Stimulated activated CD8-positive, alpha-beta memory T cell treated with anti-CD3 and anti-CD28 coated beads, Interleukin-7, amount 100 ng/mL, for 24 hours (primary cell): Measurements from ENCODE around the gene SH2B2.
"Not testable (repeated sequence)": the region's sequence is repeated elsewhere in the genome, so short reads cannot be mapped to it uniquely, and the experiment has no call there.

ENCODE experiments used
- DNase-seq: peaks from one replicate; pipeline ENCODE4 v3.0.0-alpha.2; 2020; ENCODE audit warnings: low read depth

The SH2B2 gene

DNA sequence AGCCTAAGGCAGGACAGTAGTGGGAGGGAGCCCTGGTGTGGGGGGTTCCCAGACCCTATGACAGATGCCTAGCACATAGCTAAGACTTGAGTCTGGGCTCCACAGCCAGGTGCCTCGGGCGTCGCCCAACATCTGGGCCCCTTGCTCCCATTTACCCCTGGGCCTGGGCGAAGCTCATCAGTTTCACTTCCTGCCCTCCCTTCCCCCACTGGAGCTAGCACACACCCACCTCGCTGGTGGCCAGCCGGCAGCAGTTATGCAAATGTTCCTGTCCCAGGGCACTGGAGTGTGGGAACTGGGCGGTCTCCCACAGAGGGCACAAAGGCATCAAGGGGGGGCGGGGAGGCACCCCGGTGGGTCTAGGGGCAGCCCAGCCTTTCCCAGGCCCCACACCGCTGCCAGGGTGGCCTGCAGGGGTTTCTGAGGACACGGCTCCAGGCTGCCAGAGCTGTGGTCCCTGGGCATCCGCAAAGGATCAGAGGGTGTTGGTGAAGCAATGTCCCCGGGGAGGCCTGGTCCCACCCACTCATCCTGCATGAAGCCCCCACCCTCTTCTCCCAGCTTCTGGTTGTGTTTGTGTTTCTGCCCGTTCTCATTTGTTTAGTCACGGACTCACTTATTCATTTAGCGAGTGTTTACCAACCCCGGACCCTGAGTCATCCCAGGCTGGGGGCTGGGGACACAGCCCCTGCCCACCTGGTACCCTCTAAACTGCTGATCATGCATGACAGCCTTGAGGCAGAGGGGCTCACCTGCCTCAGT lies 20.4 kb downstream of the SH2B2 start:
- DNase-seq = no peak

DNA sequence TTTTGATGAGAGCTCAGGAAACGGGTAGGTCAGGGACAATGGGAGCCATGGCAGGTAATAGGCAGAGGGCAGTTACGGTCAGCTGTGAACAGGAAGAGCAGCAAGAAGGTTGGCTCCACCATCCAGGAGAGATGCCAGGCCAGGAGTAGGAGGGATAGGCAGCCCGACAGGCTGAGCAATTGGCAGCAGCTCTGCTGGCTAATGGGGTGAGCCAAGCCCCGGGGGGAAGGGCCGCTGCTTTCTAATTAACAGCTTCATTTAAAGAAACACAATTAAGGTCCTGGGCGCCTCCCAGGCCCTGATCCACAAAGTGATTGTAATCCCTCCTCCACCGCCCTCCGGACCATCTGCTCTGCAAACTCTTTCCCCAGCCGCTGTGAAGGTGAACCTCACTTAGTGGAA lies 23.7 kb downstream of the SH2B2 start:
- DNase-seq = no peak

DNA sequence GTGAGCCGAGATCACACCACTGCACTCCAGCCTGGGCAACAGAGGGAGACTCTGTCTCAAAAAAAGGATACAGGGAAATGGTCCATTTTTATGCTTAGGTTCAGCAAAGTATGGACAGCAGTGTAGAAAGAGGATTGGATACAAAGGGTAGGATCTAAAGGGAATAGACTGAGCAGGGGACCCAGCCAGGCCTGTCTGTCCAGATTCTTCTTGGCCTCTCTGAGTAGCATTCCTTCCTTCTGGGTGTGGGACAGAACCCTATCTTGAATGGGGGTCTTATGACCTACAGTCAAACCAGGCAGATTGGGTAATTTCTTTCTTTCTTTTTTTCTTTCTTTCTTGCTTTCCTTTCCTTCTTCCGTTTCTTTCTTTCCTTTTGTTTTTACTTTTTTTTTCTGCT lies 25.6 kb downstream of the SH2B2 start:
- no peak for DNase-seq

GRCh38 chr7:102313997-102314780 lies 27.5 kb downstream of the SH2B2 start:
- DNase-seq = no peak

DNA sequence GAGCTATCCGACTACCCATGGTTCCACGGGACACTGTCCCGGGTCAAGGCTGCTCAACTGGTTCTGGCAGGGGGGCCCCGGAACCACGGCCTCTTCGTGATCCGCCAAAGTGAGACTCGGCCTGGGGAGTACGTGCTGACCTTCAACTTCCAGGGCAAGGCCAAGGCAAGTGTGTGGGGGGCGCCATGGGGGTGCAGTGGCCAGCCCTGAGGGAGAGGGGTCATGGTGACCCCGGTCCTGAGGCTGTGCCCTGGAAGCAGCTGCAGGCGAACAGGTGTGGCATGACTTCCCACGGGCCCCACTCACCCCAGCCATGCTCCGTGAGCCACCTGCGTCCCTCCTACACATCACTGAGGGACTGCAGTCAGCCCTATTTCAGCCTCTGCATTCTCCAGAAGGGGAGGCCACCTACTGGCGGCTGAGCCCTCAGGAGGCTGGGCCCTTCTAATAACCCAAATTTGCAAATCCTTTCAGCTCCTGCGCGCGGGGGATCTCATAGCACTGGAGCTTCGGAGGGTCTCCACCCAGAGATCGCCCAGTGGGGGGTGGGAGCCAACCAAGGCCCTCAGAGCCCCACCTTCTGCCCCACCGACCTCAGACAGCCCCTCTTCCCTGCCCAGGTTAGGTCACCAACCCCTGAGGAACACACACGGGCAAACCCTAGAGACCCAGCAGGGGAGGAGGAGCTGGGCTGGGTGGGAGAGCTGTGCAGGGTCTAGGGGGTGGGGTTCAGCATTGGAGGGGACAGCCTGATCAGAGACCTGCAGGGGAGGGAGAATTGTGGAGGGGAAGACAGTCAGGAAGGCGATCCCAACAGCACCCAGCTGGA lies 30.8 kb downstream of the SH2B2 start:
- DNase-seq = no peak

- no peak for DNase-seq
These were observed 31.9 kb downstream of the SH2B2 start for GRCh38 chr7:102318482-102318971.

DNA sequence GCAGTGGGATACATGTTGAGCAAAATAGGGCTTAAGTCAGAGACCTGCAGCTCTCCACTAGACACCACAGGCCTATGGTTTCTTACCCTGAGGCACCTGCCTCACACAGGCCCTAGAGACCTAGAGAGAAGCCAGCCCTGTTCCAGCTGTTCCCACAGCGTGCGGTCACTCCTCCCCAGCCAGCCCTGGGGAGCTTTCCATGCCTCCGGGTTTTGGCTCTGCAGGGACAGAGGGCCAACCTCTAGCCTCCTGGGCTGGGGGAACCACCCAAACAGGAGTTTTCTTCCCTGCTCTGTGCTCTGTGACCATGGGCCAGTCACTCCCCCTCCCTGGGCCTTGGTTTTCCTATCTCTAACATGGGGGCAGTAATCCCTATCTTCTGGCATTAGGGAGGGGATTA lies 33.0 kb downstream of the SH2B2 start:
- no peak for DNase-seq

DNA sequence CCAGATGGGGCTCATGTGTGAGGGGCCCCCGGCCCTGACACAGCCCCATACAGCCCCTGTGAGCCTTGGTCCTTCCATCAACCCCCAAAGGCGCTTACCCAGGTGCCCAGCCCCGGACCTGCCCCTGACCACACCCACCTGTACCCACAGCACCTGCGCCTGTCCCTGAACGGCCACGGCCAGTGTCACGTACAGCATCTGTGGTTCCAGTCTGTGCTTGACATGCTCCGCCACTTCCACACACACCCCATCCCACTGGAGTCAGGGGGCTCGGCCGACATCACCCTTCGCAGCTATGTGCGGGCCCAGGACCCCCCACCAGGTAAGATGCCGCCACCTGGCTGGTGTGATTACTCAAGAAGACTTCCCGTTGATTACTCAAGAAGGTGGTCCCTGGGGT lies 33.5 kb downstream of the SH2B2 start:
- DNase-seq = no peak

DNA sequence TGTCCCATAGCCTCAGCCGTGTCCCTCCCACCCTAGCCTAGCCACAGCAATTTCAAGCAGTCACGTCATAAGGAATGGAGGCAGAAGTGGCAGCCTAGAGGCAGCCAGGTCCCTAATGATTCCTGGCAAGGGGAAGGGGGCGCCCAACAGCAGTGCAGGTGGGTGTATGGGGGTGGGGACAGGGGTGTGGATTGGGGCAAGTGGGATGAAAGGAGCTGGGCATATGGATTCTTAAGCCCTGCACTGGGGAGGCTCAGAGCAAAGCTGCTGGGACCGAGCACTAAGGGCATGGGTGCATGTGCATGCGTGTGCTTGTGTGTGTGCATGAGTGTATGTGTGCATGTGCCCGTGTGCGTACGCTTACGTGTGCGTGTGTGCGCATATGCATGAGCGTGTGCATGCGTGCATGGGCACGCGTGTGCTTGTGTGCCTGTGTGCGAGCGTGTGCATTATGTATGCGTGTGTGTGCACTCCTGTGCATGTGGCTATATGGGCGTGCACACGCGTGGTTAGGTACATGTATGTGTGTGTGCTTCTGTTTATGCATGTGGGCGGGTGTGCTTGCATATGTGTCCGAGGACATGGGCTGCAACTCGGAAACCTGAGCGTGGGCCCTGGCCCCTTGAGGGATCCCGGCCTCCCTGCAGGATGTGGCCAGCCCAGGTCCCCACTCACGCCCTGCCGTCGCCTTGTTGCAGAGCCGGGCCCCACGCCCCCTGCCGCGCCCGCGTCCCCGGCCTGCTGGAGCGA lies 34.1 kb downstream of the SH2B2 start:
- DNase-seq = no peak

GRCh38 chr7:102321351-102322201 lies 34.9 kb downstream of the SH2B2 start:
- no peak for DNase-seq

DNA sequence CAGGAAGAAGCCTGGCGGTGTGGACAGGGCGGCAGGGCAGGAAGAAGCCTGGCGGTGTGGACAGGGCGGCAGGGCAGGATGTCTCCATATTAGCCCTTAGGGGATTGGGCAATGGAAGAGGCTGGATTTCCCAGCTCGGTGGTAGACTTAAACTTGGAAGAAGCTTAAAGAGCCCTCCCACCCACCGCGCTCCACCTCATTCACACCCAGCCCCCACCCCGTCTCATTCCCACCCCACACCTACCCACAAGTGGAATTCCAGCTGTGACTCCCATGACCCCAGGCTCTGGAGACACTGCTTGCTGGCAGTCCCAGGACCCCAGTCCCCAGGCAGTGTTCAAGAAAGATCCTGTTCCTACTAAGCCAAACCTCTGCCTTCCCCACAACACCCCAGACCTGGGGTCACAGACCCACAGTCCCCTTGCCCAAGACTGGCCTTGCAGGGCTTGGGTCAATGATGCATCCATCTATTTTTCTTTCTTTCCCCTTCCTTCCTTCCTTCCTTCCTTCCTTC lies 35.6 kb downstream of the SH2B2 start:
- no peak for DNase-seq

GRCh38 chr7:102323914-102324195 lies 37.2 kb downstream of the SH2B2 start:
- DNase-seq = no peak

- not testable (repeated sequence) for DNase-seq
These were observed 38.4 kb downstream of the SH2B2 start for GRCh38 chr7:102325106-102325505.

- DNase-seq = no peak
These were observed 39.7 kb downstream of the SH2B2 start for GRCh38 chr7:102326157-102326889.

DNA sequence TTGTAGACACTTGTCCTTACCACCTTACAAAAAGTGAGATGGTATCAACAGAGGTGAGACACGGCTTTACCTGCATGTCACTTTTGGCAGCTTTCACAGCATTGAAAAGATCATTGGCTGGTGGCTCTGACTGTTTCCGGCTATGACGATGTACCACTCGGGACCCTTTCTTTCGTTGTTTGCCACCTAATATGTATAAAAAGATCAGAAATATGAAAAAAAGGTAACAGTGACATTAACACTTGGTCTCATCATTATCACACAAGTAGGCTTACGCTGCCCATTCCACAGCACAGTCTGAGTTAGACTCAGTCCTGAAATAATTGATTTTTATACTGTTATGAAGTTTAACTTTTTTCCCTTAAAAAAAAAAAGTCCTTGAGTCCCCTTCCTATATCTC lies 40.5 kb downstream of the SH2B2 start:
- not testable (repeated sequence) for DNase-seq

DNA sequence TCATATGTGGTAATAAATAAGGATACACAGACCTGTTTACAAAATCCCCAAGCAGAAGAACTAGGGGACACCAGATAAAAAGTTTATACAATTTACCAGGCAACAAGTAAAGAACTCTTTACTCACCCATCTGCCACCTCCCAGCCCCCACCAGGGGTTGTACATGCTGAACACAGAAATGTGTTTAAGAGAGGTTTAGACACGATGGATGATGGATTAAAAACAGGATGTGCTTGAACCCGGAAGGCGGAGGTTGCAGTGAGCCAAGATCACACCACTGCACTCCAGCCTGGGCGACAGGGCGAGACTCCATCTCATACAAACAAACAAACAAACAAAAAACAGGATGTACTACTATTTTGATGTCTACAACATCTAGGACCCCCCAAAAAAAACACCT lies 42.2 kb downstream of the SH2B2 start:
- not testable (repeated sequence) for DNase-seq

DNA sequence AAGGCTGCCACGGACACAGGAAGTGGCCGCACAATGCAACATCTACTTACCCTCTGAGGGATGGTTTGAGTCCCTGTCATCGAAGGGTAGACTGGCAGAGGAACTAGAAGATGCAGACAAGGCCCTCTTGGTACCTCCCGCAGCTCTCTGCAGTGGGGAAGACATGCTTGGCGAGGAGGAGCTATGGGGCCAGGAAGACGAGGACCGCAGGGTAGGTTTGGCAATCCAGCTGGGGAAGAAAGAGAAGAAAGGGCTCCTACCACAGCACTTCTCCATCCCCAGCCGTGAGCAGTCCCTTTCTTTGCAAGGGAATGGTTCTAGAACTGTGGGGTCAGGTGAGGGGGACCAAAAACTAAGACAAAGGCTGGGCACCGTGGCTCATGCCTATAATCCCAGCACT lies 42.7 kb downstream of the SH2B2 start:
- not testable (repeated sequence) for DNase-seq

DNA sequence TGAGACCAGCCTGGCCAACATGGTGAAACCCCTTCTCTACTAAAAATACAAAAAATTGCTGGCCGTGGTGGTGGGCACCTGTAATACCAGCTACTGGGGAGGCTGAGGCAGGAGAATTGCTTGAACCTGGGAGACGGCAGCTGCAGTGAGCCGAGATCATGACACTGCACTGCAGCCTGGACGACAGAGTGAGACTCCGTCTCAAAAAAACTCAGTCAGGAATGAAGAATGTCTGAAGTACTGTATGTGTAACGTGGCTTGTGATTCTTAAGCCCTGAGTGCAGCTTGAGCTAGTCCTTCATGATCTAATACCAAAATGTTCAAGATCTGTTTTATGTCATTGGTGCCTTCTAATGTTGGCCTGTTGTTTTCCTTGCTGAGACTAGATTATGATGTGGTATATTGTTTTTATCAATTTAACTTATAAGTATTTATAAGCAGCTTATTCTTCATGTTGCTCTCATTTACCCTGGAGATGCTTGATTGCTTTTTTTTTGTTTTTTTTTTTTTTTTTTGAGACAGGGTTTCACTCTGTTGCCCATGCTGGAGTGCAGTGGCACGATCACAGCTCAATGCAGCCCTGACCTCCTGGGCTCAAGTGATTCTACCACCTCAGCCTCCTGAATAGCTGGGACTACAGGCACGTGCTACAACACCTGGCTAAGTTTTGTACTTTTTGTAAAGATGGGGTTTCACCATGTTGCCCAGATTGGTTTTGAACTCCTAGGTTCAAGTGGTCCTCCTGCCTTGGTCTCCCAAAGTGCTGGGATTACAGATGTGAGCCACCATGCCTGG lies 44.2 kb downstream of the SH2B2 start:
- not testable (repeated sequence) for DNase-seq

DNA sequence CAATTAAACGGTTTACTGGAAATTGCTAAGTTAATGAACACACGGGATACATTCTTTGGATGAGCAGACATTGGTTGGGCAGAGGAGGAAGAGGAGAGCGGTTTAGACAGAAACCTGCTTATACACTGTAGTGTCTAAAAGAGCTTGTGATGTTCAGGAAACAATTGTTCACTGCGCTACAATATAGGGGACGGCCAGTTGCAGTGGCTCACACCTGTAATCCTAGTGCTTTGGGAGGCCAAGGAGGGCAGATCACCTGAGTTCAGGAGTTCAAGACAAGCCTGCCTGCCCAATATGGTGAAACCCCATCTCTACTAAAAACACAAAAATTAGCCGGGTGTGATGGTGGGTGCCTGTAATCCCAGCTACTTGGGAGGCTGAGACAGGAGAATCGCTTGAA lies 48.9 kb downstream of the SH2B2 start:
- DNase-seq = not testable (repeated sequence)
